IPS-NIHi11 (cell line): ENCODE measurements around the gene GAB2.
"Not testable (repeated sequence)": the region's sequence is repeated elsewhere in the genome, so short reads cannot be mapped to it uniquely, and the experiment has no call there.

Experiments used
- DNase-seq: peaks from one replicate; pipeline ENCODE4 v3.0.0; 2012; ENCODE audit warnings: mixed read lengths, low spot score

Gene GAB2

GRCh38 chr11:78370406-78371172, 47.0 kb downstream of the GAB2 start:
- no peak for DNase-seq

GRCh38 chr11:78365381-78365792, 52.2 kb downstream of the GAB2 start:
- DNase-seq: peak; percentile 78

GRCh38 chr11:78364128-78364751, 53.4 kb downstream of the GAB2 start:
- no peak for DNase-seq

- no peak for DNase-seq
These were observed 54.5 kb downstream of the GAB2 start for GRCh38 chr11:78363024-78363619.

- no peak for DNase-seq
These were observed 56.4 kb downstream of the GAB2 start for GRCh38 chr11:78361228-78361627.

GRCh38 chr11:78359921-78360320, 57.7 kb downstream of the GAB2 start:
- DNase-seq: no peak

GRCh38 chr11:78357924-78358323, 59.7 kb downstream of the GAB2 start:
- not testable (repeated sequence) for DNase-seq

GRCh38 chr11:78357425-78357824, 60.2 kb downstream of the GAB2 start:
- DNase-seq: not testable (repeated sequence)

GRCh38 chr11:78355742-78356141, 61.9 kb downstream of the GAB2 start:
- DNase-seq: not testable (repeated sequence)

- no peak for DNase-seq
These were observed 62.3 kb downstream of the GAB2 start for GRCh38 chr11:78355309-78355705.

GRCh38 chr11:78354408-78355308, 63.0 kb downstream of the GAB2 start:
- no peak for DNase-seq

- no peak for DNase-seq
These were observed 65.4 kb downstream of the GAB2 start for GRCh38 chr11:78351979-78352841.

- DNase-seq: no peak
These were observed 66.4 kb downstream of the GAB2 start for GRCh38 chr11:78351193-78351592.

GRCh38 chr11:78350646-78351165, 66.9 kb downstream of the GAB2 start:
- no peak for DNase-seq

GRCh38 chr11:78350091-78350645, 67.5 kb downstream of the GAB2 start:
- DNase-seq: peak; percentile 21

- DNase-seq: no peak
These were observed 68.0 kb downstream of the GAB2 start for GRCh38 chr11:78349624-78350023.

GRCh38 chr11:78349114-78349513, 68.5 kb downstream of the GAB2 start:
- no peak for DNase-seq

GRCh38 chr11:78347956-78348355, 69.7 kb downstream of the GAB2 start:
- DNase-seq: no peak

- no peak for DNase-seq
These were observed 70.8 kb downstream of the GAB2 start for GRCh38 chr11:78346799-78347198.

GRCh38 chr11:78345450-78345849, 72.2 kb downstream of the GAB2 start:
- no peak for DNase-seq

- no peak for DNase-seq
These were observed 72.9 kb downstream of the GAB2 start for GRCh38 chr11:78344676-78345075.
